ENCODE results near the gene NUDT9.

GRCh38 chr4:87377816-87378215 is 44.6 kb upstream of the NUDT9 start:
- TF ChIP-seq CTCF (IDR thresholded peaks at IDR 0.05; ENCODE audit: insufficient read depth, low read length, poor library complexity, severe bottlenecking) (no peak), EZH2phosphoT487 (conservative IDR thresholded peaks at IDR 0.05; ENCODE audit: low read length) (no peak)
